Kidney epithelial cell (primary cell): ENCODE measurements around the gene CDK17. TPM values are rescaled to one million over a fixed set of nuclear protein-coding genes. Genes with fewer than 3 reads are reported as not detected.

Source experiments
- DNase-seq: peaks from one replicate; pipeline ENCODE4 v3.0.0-alpha.2; 2010; ENCODE audit warnings: low read depth
- H3K27me3 ChIP-seq: 2 replicates; pipeline ENCODE4 v1.6.0; 2011; ENCODE audit warnings: low read length; ENCODE audit not compliant: control insufficient read depth, insufficient read depth
- H3K36me3 ChIP-seq: 2 replicates; pipeline ENCODE4 v1.5.1; 2011; ENCODE audit warnings: low read length; ENCODE audit not compliant: control insufficient read depth, insufficient read depth
- H3K4me3 ChIP-seq: 2 replicates; pipeline ENCODE4 v1.5.1; 2011; ENCODE audit warnings: low read depth, mild to moderate bottlenecking, control low read depth, low read length
- CTCF ChIP-seq: IDR thresholded peaks from 2 replicates; pipeline ENCODE4 v1.5.1; 2011; ENCODE audit warnings: mild to moderate bottlenecking, moderate library complexity, low read length, control low read depth, inconsistent platforms; ENCODE audit not compliant: insufficient read depth, poor library complexity, severe bottlenecking
- total RNA-seq: library from RNA; depleted of rRNA; stranded (reverse); fragments of >200 nt; gene quantifications from 2 replicates; pipeline ENCODE4 v1.2.3, GENCODE V29; 2015

The CDK17 gene
- total RNA-seq, 1 donor from 2014 or later: 46.4 TPM

GRCh38 chr12:96294831-96295230, 105.4 kb downstream of the CDK17 start:
- no peak for TF ChIP-seq CTCF
- no peak for DNase-seq
- H3K36me3 ChIP-seq: no peaks in the 10 kb centered on the region
- no peak overlapping the region for H3K4me3 ChIP-seq
- H3K27me3 ChIP-seq: no peaks in the 10 kb centered on the region

GRCh38 chr12:96293093-96293492, 107.1 kb downstream of the CDK17 start:
- Histone ChIP-seq H3K36me3 (no peaks in the 10 kb centered on the region), H3K4me3 (no peak overlapping the region), H3K27me3 (no peaks in the 10 kb centered on the region)
- TF ChIP-seq CTCF: no peak
- no peak for DNase-seq

GRCh38 chr12:96289067-96289466, 111.2 kb downstream of the CDK17 start:
- TF ChIP-seq CTCF: no peak
- DNase-seq: no peak

GRCh38 chr12:96285158-96285557, 115.1 kb downstream of the CDK17 start:
- no peak overlapping the region for H3K4me3 ChIP-seq
- no peak for DNase-seq

More at GRCh38 chr12:96289067-96289466, 111.2 kb downstream of the CDK17 start:
- H3K27me3 ChIP-seq: no peaks in the 10 kb centered on the region
- H3K4me3 ChIP-seq: no peak overlapping the region
- no peaks in the 10 kb centered on the region for H3K36me3 ChIP-seq

GRCh38 chr12:96274331-96274730, 125.9 kb downstream of the CDK17 start:
- Histone ChIP-seq H3K27me3 (no peaks in the 10 kb centered on the region), H3K4me3 (no peak overlapping the region), H3K36me3 (peaks cover 1% of the 10 kb centered on the region)
- DNase-seq: no peak
- no peak for TF ChIP-seq CTCF

More at GRCh38 chr12:96285158-96285557, 115.1 kb downstream of the CDK17 start:
- no peak for TF ChIP-seq CTCF
- H3K36me3 ChIP-seq: no peaks in the 10 kb centered on the region
- no peaks in the 10 kb centered on the region for H3K27me3 ChIP-seq

GRCh38 chr12:96271469-96272199, 128.6 kb downstream of the CDK17 start:
- no peaks in the 10 kb centered on the region for H3K27me3 ChIP-seq
- DNase-seq: no peak
- H3K36me3 ChIP-seq: peaks cover 1% of the 10 kb centered on the region
- H3K4me3 ChIP-seq: no peak overlapping the region
- TF ChIP-seq CTCF: no peak
